Keratinocyte (primary cell): ENCODE data around the gene MAPKAPK5.

ENCODE experiments used
- CTCF ChIP-seq, 3 experiments: IDR thresholded peaks in 1 of 3; conservative IDR thresholded peaks in 1 of 3; optimal IDR thresholded peaks in 1 of 3; 2 replicates in 2 of 3; 3 replicates in 1 of 3; pipeline versions ENCODE3 to v1.5.1; 2011; ENCODE audit warnings: low read length in 3 of 3, mild to moderate bottlenecking in 3 of 3, moderate library complexity in 2 of 3, control low read depth in 1 of 3, inconsistent platforms in 1 of 3; ENCODE audit not compliant: insufficient read depth in 2 of 3; ENCODE audit errors: extremely low read depth in 1 of 3
- EZH2 ChIP-seq: IDR thresholded peaks from one replicate; pipeline ENCODE4 v1.6.1; 2012; ENCODE audit warnings: inconsistent platforms, mild to moderate bottlenecking, low read length, moderate library complexity

DNA sequence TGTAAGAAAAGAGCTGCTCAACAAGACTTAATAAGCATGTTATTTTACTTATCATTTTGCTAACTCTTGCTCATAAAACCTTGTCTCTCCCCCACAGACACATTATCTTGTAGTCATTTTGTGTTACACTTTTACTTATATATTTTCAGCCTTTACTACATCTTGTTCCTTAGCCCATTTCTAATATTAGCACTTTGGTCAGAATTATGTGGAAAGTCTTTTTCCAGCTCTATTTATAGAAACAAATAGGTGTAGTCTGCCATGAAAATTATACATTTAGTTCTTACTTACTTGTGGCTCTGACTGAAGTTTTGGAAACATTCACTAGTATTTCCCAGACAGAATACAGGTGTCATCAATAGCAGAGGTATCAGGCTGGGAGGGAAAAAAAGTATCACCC is 94.8 kb downstream of the MAPKAPK5 start:
- TF ChIP-seq CTCF (optimal IDR thresholded peaks at IDR 0.05 in 1 of 3, IDR thresholded peaks at IDR 0.05 in 1 of 3, conservative IDR thresholded peaks at IDR 0.05 in 1 of 3; ENCODE audit: extremely low read depth in 1 of 3, insufficient read depth in 2 of 3, low read length in 3 of 3) (no peak), EZH2 (no peak)
